Mucosa of descending colon (tissue), 3 donors: ENCODE results near the gene NELFE. TPM values are rescaled to one million over a fixed set of nuclear protein-coding genes. Genes with fewer than 3 reads are reported as not detected.
"Not testable (repeated sequence)": the region's sequence is repeated elsewhere in the genome, so short reads cannot be mapped to it uniquely, and the experiment has no call there.

Source experiments
- ATAC-seq: fragments of 200-7000 bp; cut with Tn5 transposase; one replicate; pipeline ENCODE4 v1.9.1; 2020; ENCODE audit warnings: mild to moderate bottlenecking, moderate library complexity
- DNase-seq, 3 donors: peaks; one replicate each; pipeline ENCODE4 v3.0.0-alpha.2; 2020
- H3K36me3 ChIP-seq: fragments of 200-600 bp; one replicate; pipeline ENCODE4 v1.8.0; 2021; ENCODE audit warnings: low read depth, mild to moderate bottlenecking
- H3K4me1 ChIP-seq: fragments of 200-600 bp; one replicate; pipeline ENCODE4 v1.8.0; 2021; ENCODE audit warnings: low read depth, mild to moderate bottlenecking
- H3K4me3 ChIP-seq: fragments of 200-600 bp; one replicate; pipeline ENCODE4 v1.8.0; 2021; ENCODE audit warnings: mild to moderate bottlenecking
- H3K9me3 ChIP-seq: fragments of 200-600 bp; one replicate; pipeline ENCODE4 v1.8.0; 2021; ENCODE audit warnings: mild to moderate bottlenecking
- CTCF ChIP-seq: fragments of 200-600 bp; IDR thresholded peaks from one replicate; pipeline ENCODE4 v1.8.0; 2022; ENCODE audit warnings: antibody characterized with exemption, mild to moderate bottlenecking
- intact Hi-C, 2 donors: fragments of 100-400 bp; cut with DNase I in 1 of 2; cut with micrococcal nuclease in 1 of 2; formaldehyde crosslinking; loops; one replicate each; pipeline versions ENCODE4 v1.11.0 to v1.11.1; 2022; cut with DNase I, micrococcal nuclease
- long read RNA-seq, 2 donors: library from polyadenylated mRNA; unstranded; transcript quantifications; one replicate each; pipeline ENCODE4 v2.0.0, GENCODE V29; 2019 to 2021
- total RNA-seq, 3 donors: library from RNA; stranded (reverse); fragmentation: NEBNext Ultra II Directional in 2 of 3; extraction: Animal tissue kit (Norgen Biotek cat#: 25700) in 2 of 3; gene quantifications; one replicate each; pipeline versions ENCODE4 v1.2.1 to v1.2.4, GENCODE V29; 2021 to 2023
- donor health status: DM: no; HTN: no; CAD: no; lungs with moderate emphysema.
- donor health status: DM: no; HTN: no; CAD: no.
- donor health status: DM: no; HTN: yes; CAD: no.

The NELFE gene
- total RNA-seq = 10 to 100 TPM; 44.9 to 52.4 (median 51.8) TPM
- long read RNA-seq, donor 1, transcript NELFE-208 (10 exons, 1,543 nt) = minor isoform, 6 of 103 reads
- long read RNA-seq, donor 1, transcript NELFE-202 (11 exons, 1,584 nt) = major isoform, 76 of 103 reads
- long read RNA-seq, donor 1, partial matches to known transcripts = 8 of 103 reads
- long read RNA-seq, donor 1, other reads (novel, unspliced or antisense) = 12 of 103 reads
- long read RNA-seq, donor 2, transcript NELFE-202 (11 exons, 1,584 nt) = major isoform, 67 of 99 reads
- long read RNA-seq, donor 2, partial matches to known transcripts = 11 of 99 reads
- long read RNA-seq, donor 2, other reads (novel, unspliced or antisense) = 17 of 99 reads

- Histone ChIP-seq H3K36me3 (peaks cover 5% of the 10 kb centered on the region), H3K4me3 (peak within 1 kb of the TSS; percentile 68), H3K9me3 (no peaks in the 10 kb centered on the region), H3K4me1 (peaks cover 12% of the 10 kb centered on the region)
- DNase-seq (peak; percentile 99 to 100 (median 99)), ATAC-seq (peak; percentile 99)
- intact Hi-C loops = loop anchor here in 1 of 2 donors (10.0 kb wide), 1 partner anchor 54 kb away; the partner anchor contains the start of gene ZBTB12
- no peak for TF ChIP-seq CTCF
Observed at GRCh38 chr6:31958741-31959739, at the start of gene NELFE, which contains the start of gene SKIC2. Gene NELFE, minus strand, starts transcription at chr6:31958971. Its CDS starts 525 bp downstream, at chr6:31958446. Gene SKIC2, plus strand, starts transcription at chr6:31959175. Its CDS starts 18 bp downstream, at chr6:31959193.

- DNase-seq, intact Hi-C loops, ATAC-seq, H3K9me3 ChIP-seq, H3K4me1 ChIP-seq, H3K4me3 ChIP-seq, H3K36me3 ChIP-seq: not testable (repeated sequence)
Observed at GRCh38 chr6:32008037-32008436, 49.3 kb upstream of the NELFE start.

- H3K4me1 ChIP-seq, H3K9me3 ChIP-seq, H3K36me3 ChIP-seq, ATAC-seq, H3K4me3 ChIP-seq, intact Hi-C loops: not testable (repeated sequence)
- peak in 2 of 3 donors; percentile 13 to 32 for DNase-seq
Observed at GRCh38 chr6:32007086-32007485, 48.3 kb upstream of the NELFE start.

GRCh38 chr6:32005991-32006529 is 47.3 kb upstream of the NELFE start:
- H3K4me1 ChIP-seq, H3K9me3 ChIP-seq, ATAC-seq, intact Hi-C loops, H3K36me3 ChIP-seq, H3K4me3 ChIP-seq: not testable (repeated sequence)
- DNase-seq = peak in 1 of 3 donors; percentile 5

- not testable (repeated sequence) for H3K4me1 ChIP-seq, ATAC-seq
- DNase-seq = peak in 2 of 3 donors; percentile 15 to 20
Observed at GRCh38 chr6:32005538-32005880, 46.7 kb upstream of the NELFE start.

GRCh38 chr6:32004864-32005537 is 46.2 kb upstream of the NELFE start:
- DNase-seq, H3K9me3 ChIP-seq, intact Hi-C loops, H3K4me3 ChIP-seq, H3K36me3 ChIP-seq, H3K4me1 ChIP-seq: not testable (repeated sequence)
- peak; percentile 39 for ATAC-seq

More at GRCh38 chr6:32005538-32005880, 46.7 kb upstream of the NELFE start:
- intact Hi-C loops, H3K9me3 ChIP-seq, H3K4me3 ChIP-seq, H3K36me3 ChIP-seq: not testable (repeated sequence)

- H3K9me3 ChIP-seq, H3K4me1 ChIP-seq, H3K4me3 ChIP-seq, ATAC-seq, H3K36me3 ChIP-seq, intact Hi-C loops: not testable (repeated sequence)
- DNase-seq = peak in 1 of 3 donors; percentile 4
Observed at GRCh38 chr6:32004393-32004792, 45.6 kb upstream of the NELFE start.

GRCh38 chr6:32003301-32003700 is 44.5 kb upstream of the NELFE start:
- H3K4me1 ChIP-seq, H3K4me3 ChIP-seq, H3K36me3 ChIP-seq, ATAC-seq, intact Hi-C loops, DNase-seq, H3K9me3 ChIP-seq: not testable (repeated sequence)

GRCh38 chr6:32002546-32003268 is 43.9 kb upstream of the NELFE start:
- DNase-seq, H3K4me1 ChIP-seq, H3K4me3 ChIP-seq, H3K9me3 ChIP-seq, intact Hi-C loops, ATAC-seq, H3K36me3 ChIP-seq: not testable (repeated sequence)

- H3K4me1 ChIP-seq, H3K4me3 ChIP-seq, ATAC-seq, H3K9me3 ChIP-seq, intact Hi-C loops, H3K36me3 ChIP-seq: not testable (repeated sequence)
- DNase-seq = peak in 2 of 3 donors; percentile 8 to 27
Observed at GRCh38 chr6:31996385-31996784, 37.6 kb upstream of the NELFE start.

GRCh38 chr6:31994421-31994820 is 35.6 kb upstream of the NELFE start:
- H3K36me3 ChIP-seq, H3K4me1 ChIP-seq, ATAC-seq, intact Hi-C loops, H3K4me3 ChIP-seq, H3K9me3 ChIP-seq: not testable (repeated sequence)
- DNase-seq = peak in 2 of 3 donors; percentile 5 to 30

GRCh38 chr6:31989363-31989762 is 30.6 kb upstream of the NELFE start:
- DNase-seq, H3K9me3 ChIP-seq, H3K4me3 ChIP-seq, H3K36me3 ChIP-seq, intact Hi-C loops, ATAC-seq, H3K4me1 ChIP-seq: not testable (repeated sequence)
